RCC 7860 (cell line): ENCODE data around the gene CPB2.

ENCODE experiments used
- DNase-seq: peaks from one replicate; pipeline ENCODE4 v3.0.0-alpha.2; 2015; ENCODE audit warnings: low spot score
- FAIRE-seq: peaks from 2 replicates; lab custom pipeline; 2012; peaks lifted over from hg19 to GRCh38; lab: Jason Lieb, UNC

CPB2 gene

DNA sequence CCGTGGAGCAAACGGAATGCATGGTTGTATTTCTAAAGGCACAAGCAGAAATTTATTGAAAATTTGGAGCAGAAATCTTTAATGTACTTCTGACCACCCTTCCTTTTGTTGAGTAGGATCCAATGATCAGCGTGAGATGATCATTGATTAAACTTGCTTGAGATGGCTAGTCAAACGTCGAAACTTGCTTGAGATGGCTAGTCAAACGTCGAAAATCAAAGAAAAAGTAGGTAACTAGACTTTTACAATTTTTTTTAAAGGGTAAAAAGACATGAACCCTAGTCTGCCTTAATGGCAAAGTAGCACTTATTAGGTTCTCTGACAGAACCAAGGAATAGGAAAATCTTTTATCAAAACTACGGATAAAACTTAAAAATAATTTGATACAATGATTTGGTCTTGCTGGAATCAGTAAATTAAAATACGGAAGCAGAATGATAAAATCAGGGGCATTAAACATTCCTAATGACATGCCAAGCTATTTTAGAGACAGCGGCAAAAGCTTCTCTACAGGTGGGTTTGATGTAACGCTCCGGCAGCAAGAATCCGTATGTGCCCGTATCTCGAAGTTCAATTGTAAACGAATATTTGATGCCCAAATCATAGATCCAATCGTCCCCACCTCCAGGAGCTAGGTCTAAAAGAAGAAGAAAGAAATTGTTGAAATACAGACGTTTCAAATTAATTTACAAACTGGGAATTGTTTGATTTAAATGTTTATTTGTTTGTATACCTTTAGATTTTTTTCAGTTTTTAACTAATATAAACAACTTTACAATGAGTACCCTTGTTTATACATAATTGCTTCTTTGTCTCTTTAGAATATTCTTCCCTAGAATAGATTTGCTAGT, 51.4 kb downstream of the CPB2 start:
- no peak for DNase-seq
- no peak for FAIRE-seq

DNA sequence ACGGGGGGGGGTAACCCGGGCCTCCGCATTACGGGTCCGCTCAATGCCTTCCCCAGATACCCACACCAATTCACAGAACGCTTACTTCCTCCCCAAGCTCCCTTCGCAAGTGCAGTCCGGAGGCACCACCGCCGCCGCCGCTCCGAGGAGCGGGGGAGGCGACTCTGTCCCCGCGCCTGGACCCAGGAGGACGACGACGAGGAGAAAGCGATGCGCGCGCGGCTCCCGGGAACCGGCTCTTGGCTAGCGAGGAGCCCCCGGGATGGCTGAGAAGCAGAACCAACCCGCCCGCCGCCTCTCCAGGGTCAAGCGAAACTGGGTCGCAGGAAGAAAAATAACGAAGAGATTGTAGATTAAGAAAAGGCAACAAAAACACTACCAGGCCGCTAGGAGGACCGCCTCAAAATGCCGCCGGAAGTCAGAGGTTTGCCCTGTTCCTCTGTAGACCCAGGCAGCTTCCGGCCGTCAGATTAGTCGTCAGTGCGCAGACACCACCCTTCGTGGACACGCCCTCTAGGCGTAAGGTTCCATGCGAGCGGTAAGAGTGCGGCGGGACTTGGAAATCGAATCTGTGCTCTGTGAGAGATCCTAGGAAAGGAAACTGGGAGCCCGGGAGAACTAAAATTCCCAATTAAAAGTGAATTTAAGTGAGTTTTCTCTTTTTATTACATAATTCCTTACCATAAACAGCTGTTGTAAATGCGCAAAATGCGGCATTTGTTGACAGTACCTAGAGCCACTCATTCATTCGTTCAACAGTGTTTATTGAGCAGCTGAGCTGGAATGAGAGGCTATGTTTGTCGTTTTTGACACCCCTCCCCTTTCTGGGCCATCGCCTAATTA, 52.3 kb downstream of the CPB2 start, which contains the start of gene ZC3H13:
Gene ZC3H13 (minus strand): TSS at position 428 of the 843 bp plus-strand sequence. CDS start 7,239 bp downstream, outside the sequence.
- FAIRE-seq (peak; percentile 80), DNase-seq (peak; percentile 79)

DNA sequence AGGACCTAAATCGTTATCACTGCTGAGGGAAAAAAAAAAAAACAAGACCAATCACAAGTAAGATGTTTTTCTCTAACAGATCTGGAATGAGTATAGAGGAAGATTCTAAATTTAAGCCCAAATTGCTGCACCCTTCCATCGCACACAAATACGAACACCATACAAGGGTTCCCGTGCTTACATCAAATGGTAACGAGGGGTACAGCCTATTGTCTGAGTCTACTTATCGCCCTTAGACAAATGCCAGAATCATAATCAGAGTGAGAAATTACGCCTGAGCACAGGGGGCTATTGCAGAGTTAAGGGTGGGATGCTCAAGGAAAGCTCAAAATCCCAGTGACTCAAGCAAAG, 52.9 kb downstream of the CPB2 start:
- FAIRE-seq (no peak), DNase-seq (no peak)

DNA sequence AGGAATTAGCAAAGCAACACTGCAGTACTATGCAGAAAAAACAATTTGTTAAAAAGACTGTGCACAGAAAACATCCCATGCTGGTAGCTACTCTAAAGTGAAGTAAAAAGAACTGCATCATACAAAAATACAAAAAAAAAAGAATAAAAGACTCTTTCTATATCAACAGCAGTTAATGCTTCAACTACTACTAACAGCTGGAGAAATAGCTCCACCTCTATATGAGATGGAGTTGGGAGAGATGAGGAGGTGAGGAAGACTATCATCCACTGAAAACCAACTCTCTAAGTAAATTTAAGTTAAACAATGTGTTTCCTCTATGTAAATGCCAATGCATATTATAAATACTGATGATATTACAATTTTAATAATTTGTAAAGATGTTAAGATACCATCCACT, 54.1 kb downstream of the CPB2 start:
- DNase-seq (no peak), FAIRE-seq (no peak)

DNA sequence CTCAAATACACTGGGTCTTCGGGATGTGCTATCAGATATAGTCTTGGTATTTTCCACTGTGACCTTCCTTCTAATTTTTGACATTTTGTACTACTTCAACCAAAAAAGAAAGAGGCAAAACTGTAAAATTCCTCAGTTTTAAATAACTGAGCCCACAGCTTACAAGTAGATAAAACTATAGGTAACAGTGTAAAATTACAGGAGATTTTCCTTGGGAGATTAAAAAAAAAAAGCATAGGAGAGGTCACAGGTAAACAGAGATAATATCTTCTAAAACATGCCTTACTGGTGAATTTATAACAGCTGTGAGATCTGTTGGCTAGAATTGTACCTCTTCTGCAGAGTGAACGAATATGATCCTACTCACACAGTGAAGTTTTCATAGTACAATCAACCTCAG, 59.4 kb downstream of the CPB2 start:
- FAIRE-seq, result no peak
- no peak for DNase-seq

DNA sequence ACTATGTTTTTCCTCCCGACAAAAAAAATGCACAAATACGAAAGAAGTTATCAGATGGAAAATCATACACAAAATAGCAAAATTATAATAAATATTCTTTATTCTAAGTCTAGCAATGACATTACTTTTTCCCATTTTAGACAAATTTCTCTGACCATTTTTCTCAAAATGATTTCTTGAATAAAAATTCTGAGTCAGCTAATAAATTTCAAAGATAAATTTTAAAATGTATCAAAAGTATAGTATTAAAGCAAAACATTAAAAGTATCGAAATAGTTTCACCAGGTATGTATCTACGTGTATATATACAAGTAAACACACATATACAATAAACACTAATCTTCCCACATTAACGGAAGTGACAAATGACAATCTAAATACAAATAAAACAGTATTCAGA, 61.2 kb downstream of the CPB2 start:
- DNase-seq (no peak), FAIRE-seq (no peak)

DNA sequence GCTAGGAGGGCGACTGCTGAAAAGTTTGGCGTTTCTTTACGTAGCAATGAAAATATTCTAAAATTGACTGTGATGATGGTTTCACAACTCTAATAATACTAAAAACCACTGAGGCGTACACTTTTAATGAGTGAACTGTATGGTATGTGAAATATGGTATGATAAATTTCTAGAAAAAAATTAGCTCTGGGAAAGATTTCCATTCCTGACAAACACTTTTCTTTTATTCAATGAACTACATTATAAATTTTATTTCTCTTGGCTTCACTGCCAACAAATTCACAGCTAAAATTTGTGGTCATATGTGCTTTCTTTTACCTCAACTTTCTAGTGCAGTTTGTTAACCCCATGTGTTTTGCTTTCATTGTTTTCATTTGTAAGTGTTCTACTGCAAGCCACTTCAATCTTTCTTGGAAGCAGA, 63.4 kb downstream of the CPB2 start:
- no peak for FAIRE-seq
- DNase-seq, result no peak

DNA sequence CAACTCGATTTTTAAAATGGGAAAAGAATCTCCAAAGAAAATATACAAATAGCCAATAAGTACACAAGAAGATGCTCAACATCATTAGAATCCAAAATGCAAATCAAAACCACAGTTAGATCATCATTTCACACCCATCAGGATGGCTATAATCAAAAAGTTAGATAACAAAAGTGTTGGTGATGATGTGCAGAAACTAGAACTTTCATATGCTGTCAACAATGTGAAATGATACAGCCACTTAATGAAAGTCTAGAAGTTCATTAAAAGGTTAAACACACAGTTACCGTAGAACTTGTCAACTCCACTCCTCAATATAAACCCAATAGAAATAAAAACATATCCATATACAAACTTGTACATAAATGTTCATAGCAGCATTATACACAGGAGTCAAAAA, 64.1 kb downstream of the CPB2 start:
- FAIRE-seq, result no peak
- no peak for DNase-seq

DNA sequence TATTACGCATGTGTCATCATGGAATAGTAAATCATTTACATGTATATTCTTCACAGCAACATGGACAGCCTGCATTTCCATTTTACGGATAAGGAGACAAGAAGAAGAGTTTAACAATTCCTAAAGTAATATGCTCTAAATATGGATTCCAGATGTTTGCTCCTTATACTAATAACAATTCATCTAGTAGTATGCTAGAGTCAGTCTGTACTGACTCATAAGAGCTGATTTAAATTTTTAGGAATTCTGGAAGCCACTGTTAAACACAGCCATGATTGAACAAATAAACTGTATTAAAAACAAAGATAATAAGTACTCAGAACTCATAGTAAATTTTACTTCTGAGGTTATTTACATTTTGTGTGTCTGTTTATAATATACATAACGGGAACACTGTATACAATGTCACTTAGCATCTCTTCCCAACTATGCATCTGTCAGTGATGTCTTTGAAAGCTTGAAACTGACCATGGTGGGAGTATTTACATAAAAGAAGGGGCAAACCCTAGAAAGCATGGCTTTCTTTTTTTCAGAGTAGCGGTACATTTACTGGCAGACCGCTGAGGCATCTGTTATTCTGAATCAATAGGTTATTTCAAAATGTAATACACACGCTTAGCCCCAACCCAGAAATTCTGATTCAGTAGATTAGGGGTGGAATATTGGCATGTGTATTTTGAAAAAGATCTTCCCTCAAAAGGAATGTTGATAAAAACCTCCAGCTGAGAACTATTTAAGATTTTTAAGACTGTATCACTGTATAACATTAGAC, 65.2 kb downstream of the CPB2 start:
- no peak for FAIRE-seq
- DNase-seq, result no peak

DNA sequence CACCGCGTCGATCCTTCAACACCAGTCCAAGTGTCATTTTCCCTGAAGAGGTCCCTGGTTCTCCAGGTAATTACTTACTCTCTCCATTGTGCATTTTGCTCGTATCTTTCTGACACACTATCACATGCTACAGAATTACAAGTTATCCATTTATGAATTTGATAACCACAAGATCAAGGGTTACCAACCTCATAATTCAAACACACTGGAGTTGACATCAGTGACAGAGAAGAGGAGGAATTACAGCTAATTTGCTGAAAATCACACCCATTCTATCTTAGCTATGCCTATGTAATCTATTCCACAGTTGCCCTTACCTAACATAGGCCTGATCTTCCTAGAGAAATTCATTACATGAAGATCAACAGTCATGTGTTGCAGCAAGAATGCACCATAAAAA, 66.5 kb downstream of the CPB2 start:
- FAIRE-seq, result no peak

DNA sequence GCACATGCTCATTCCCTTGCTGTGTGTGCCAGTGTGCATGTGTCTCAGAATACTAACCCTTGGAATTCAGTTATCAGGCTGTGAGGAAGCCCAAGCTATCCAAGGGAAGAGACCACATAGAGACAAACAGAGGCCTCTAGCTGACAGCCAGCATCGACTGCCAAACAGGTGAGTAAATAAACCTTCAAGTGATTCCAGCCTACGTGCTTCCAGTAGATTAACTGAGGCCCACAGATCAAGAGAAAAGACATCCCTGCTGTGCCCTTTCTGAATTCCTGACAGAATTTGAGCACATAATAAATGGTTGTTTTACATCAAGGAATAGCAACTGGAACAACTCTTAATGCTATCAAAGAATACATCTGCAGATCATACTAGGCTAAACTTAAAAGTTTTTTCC, 69.8 kb downstream of the CPB2 start:
- no peak for FAIRE-seq
- DNase-seq, result no peak

More for the DNA sequence above, 66.5 kb downstream of the CPB2 start:
- no peak for DNase-seq

DNA sequence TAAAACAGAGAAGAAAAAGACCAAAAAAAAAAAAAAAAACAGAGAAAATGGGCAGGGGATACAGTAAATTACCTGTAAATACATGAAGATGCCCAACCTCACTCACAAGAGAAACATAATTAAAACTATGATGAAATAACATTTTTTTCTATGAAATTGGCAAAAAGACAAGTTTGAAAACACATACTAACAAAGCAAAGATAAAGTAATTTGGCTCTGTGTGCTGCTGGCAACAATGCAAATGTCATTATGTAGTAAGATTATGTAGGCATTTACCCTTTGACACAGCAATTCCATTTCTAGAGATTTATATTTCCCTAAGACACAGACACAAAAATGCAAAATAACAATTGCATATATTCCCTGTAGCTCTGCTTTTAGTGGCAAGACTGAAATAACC, 72.5 kb downstream of the CPB2 start:
- DNase-seq (no peak), FAIRE-seq (no peak)

DNA sequence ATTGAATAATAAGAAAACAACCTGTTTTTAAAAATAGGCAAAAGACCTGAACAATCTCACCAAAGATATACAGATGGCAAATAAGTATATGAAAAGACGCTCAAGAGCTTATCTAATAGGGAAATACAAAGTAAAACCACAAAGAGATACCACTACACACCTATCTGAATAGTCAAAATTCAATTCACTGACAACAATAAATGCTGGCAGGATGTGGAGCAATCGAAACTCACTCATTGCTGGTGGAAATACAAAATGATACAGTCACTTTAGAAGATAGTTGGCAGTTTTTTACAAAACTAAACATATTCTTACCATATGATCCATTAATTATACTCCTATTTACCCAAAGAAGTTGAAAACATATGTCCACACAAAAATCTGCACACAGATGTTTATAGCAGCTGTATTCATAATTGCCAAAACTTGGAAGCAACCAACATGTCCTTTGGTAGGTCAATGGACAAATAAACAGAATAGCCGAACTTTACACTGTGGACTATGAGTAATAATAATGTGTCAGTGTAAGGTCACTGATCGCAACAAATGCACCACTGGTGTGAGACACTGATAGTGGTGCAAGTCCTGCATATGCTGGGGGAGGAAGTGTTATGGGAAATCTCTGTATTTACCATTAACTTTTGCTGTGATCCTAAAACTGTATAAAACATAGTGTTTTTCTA, 73.1 kb downstream of the CPB2 start:
- no peak for FAIRE-seq
- no peak for DNase-seq

DNA sequence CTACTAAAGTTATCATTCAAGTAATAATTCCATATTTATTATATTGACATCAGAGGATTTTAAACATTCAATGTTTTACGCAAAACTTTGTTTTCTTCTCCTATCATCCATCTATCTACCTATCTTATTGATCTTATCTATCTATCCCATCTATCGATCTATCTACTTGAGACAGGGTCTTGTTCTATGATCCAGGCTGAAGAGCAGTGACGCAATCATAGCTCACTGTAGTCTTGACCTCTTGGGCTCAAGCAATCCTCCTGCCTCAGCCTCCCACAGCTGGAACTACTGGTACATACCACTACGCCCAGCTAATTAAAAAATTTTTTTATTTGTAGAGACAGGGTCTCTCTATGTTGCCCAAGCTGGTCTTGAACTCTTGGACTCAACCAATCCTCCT, 79.7 kb downstream of the CPB2 start:
- no peak for FAIRE-seq

DNA sequence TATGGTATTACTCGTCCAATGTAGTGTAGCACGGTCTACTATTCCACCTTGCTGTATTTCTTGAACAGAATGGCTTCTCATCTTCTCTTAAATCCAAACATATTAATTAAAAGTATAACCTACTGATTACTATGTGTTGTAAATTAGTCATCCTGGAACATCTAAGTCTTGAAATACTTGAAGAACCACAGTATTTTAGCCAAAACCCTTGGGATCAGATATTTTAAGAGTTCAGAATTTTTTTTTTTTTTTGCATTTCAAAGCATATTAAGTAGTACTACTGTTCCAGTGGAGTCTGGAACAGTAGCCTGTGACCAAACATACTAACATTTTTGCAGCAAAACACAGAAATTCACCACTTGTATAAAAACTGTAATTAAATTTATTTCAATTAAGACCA, 82.4 kb downstream of the CPB2 start:
- DNase-seq (no peak), FAIRE-seq (no peak)

More for the DNA sequence above, 79.7 kb downstream of the CPB2 start:
- no peak for DNase-seq

DNA sequence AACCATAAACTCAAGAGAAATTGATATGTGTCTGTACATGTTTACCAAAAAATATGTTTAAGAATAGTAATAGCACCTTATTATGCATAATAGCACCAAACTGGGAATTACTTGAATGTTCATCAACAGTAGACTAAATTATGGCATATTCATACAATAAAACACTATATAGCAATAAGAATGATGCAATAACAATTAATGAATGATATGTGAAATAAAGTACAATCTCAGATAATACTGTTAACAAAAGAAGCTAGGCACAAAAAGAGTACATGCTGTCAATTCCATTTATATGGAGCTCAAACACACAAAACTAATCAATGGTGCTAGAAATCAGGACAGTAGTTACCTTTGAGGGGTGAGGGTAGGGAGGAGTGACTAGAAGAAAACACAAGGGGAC, 88.6 kb downstream of the CPB2 start:
- DNase-seq (no peak), FAIRE-seq (no peak)

DNA sequence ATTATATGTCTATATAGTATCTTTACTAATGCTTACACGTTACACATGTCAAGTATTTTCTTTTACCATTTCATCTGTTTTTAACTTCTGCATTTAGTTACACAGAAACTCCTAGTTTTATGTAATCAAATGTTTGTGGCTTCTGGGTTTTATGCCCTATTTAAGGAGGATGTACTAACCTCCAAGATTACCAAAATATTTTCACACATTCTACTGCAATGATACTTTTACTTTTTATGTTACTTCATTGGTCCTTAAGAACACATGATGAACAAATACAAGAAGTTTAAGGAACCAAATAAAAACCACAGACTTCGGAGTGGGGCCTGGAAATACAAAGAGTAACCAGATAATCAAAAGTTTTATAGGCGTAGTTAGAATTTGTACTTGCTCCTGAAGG, 89.5 kb downstream of the CPB2 start:
- FAIRE-seq, result no peak
- DNase-seq, result no peak

DNA sequence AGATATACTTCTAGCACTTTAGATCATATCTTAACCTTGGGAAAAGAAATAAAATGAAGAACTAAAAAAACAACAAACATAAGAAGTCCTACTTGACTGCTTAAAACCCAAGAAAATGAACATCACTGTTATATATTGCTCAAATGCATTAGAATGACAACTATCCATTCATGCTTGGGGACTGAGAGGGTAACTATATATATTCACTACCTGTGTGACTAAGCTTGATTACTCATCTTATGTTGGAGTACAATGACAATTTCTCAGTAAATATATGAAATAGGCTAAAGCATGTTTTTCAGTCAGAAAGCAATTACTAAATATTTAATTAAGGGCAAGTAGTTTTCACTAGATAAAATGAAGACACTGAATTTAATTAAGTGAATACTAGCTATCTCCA, 92.4 kb downstream of the CPB2 start:
- no peak for DNase-seq
- no peak for FAIRE-seq

DNA sequence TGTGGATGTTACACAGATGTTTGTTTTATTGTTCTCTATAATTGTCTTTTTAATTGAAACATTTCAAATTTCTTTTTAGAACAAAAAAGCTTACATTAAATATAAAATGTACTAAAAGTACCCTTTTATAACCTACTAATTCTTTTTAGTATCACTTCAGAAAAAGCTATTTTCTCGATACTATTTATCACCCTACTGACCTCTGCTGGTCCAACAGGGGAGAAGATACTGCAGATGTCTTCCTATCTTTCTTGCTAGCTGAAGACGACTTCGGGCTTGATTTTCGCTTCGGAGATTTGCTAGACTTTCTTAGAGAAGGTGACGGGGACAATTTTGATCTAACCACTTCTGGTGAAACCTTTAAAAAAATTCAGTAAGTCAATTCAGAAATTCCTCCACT, 94.7 kb downstream of the CPB2 start:
- FAIRE-seq (no peak), DNase-seq (no peak)

DNA sequence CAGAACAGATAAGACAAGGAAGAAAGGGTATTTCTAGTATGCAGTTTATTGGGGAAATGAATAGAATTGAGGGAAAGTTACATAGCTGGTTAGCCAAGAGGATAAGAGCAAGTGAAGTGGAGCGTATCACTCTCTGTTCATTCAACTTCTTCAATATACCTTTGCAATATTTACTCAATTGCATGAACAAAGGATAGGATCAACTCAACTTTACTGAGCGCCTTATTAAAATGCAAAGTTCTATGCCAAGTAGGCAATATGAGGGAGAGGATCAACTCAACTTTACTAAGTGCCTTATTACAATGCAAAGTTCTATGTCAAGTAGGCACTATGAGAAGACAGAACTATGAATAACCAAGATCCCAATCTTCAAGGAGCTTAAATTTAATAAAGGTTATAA, 96.2 kb downstream of the CPB2 start:
- DNase-seq (no peak), FAIRE-seq (no peak)
